NCI-H82 treated with DMSO at 0.1 percent for 48 hours (cell line): ENCODE results near the gene NR2F2.
A peak's percentile ranks its signal among the peaks of the same experiment; 100 is the strongest.

Source experiments
- DNase-seq: peaks from one replicate; lab custom pipeline; 2025; ENCODE audit not compliant: unreplicated experiment; lab: John Stamatoyannopoulos, UW

Gene NR2F2

DNA sequence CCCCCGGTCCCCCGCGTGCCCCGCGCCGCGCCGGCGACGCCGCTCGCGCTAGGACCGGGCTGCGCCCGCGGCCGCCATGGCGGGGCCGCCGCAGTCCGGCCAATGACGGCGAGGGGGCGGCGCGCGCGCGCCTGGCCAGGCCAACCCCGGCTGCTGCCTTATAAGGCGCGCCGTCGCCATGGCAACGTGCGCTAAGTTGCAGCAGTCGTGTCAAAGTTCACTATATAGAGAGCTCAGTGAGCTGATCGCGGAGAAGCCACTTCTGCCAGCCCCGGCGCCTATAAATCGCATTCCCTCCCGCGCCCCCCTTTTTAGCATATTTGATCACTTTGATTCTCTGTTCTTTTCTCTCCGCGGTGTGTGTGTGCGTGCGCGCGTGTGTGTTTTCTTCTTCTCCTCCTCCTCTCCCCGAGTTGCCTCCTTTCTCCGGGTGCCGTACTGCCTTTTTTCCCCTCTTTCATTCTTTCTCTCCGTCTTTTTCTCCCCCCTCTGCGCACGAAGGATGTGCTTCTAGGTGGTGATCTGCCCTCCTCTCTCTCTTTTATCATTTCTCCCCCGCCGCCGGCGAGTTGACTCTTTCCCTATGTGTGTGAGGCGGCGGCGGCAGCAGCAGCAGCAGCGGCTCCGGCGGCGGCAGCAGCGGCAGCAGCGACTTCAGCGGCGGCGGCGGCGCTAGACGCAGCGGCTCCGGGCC is at the start of gene NR2F2:
Gene NR2F2 (plus strand): TSS at position 251 of the 694 bp plus-strand sequence. CDS start 1,406 bp downstream, outside the sequence.
- peak; percentile 80 for DNase-seq

DNA sequence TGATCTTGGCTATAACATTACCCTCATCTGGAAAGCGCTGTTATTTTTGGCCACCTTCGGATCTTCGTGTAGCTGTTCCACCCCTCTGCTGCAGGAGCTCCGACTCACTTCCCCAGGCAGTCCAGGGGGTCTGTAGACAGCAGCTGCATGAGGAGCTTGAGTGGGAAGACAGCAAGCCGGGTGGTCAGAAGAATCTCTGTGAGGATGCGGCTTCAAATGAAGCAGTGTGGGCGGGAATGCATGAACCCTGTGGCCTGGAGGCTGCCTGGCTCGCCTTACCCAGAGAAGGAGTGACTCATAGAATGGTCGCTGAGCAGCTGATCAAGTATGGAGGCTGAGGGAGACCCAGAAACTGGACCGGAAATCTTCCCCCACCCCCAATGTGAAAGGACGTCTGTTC is 45.2 kb upstream of the NR2F2 start:
- DNase-seq: no peak

DNA sequence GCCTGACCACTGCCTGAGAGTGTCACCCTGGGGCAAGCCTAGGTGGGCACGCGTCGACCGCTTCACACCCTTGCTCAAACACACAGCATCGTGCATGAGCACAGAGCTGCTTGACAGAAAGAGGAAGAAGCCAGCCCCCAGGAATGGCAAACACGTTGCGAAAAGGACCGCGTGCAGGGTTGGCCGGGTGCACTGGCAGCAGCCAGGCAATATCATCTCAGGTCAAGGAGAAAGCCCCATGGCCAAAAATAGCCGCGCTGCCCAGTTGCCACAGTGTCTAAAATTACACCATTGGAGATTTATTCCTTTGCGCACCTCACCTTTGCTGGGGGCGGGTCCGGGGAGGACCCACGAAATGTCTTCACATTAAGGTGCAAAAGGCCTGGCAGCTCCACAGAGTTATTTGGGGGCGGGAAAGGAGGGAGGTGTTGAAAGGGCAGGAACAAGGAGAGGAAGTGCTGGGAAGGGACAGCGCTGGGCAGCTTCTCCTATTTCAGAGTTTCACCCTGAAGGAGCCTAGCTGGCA is 44.7 kb upstream of the NR2F2 start:
- no peak for DNase-seq

DNA sequence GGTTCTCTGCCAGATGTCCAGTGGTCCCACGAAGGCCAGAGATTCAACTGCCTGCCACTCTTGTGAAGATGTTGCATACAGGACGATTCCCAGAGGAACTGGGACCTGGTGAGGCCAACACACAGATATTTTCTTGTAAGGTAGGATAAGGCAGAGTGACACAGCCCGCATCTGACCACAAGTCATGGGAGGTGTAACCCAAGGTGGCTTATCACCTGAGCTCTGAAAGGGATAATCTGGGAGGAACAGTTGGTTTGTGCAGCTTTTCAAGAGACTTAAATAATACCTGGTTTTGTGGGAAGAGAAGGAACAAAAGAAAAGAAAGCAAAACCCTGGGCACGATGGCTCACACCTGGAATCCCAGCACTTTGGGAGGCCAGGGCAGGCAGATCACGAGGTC is 39.8 kb upstream of the NR2F2 start:
- DNase-seq: no peak

DNA sequence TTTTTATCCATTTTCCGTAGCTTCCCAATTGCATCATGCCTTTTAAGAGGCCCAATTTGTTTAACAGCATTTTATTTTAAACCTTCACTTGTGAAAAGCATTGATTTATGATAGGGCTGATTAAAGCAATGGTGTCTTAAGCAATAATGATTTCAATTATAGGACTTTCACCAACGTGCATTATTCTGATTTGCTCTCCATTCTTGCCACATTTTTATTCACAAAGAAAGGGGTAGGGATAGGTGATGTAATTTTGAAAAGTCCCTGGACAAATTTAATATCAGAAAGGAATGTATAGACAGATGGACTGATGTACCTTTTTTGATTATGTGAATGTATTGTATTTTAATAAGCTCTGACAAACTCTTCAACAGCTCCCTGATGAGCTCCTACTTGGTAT is 37.9 kb upstream of the NR2F2 start:
- DNase-seq: no peak

DNA sequence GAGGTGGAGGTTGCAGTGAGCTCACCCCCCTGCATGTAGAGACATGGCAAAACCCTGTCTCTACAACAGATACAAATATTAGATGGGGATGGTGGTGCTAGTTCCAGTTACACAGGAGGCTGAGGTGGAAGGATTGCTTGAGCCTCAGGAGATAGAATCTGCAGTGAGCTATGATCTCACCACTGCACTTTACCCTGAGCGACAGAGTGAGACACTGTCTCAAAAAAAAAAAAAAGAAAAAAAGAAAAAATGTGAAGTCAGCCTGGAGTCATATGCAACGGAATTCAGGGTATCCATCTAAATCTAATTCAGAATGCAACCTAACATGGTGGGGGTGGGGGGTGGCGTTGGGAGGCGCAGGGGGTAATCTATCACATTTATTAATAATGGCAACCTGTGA is 37.1 kb upstream of the NR2F2 start:
- no peak for DNase-seq

DNA sequence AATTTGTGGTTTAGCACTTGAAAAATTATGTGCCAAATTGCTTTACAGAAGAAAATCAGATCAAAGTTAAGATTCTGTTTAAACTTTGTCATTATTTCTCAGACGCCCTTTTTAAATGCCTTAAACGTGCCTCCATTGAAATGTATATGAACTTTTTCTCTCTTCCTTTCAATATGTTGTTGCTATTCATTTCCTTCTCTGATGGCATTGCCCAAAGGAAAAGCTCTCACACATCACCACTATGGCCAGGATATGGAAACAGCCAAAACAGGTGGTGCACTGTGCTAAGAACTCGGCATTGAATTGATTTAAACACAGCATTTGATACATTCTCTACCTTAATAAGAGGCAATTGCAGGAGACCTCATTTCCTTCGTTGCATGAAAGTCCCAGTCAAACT is 35.7 kb upstream of the NR2F2 start:
- no peak for DNase-seq

DNA sequence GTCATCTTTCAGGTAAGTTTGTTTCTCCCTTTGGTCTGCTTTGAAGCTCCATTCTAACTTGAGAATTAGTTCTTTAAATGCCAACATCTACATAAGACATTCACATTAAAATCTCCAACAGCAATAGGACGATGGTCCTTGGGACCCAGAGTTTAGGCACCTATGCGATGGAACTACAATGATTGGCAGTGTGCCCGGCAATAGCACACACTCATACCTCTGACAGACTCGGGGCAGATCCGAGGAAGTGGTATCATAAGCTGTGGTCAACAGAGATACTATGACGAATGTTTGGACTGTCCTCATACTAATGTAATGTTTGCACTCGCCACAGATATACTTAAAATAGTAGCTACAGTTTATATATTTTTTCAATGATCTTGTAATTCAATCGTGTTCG is 34.2 kb upstream of the NR2F2 start:
- no peak for DNase-seq

DNA sequence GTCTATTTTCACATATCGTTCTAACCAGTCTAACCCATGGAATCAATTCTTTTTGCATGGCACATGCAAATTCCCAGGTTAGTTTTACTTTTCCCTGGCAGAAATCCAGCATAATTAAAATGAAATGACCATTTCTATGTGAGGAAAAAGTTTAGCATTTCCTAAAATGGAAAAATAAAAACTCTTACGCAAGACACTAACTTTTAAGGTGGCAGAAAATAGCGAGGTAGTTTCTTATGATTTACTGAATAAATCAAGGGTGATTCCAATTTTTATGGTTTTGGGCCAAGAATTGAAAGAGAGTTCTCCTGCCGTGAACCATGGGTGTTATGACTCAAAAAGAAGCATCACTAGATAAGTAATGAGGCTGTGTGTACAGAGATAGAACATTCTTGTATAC is 32.7 kb upstream of the NR2F2 start:
- DNase-seq: no peak

DNA sequence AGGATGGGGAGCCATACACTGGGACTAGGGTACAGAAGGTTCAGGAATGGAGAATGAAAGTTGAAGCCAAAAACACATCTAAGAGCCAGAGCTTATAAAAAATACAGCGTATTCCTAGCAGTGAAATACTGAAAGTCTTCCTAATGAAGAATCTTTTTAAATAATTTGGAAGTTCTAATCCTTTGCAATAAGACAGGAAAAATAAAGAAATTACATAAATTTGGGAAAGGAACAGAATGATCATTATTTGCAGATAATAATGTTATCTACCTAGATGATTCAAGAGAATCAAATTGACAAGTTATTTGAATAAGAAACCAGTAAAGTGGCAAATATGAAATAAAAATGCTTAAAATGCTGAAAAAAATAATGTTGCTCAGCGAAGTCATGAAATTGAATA is 32.3 kb upstream of the NR2F2 start:
- no peak for DNase-seq

DNA sequence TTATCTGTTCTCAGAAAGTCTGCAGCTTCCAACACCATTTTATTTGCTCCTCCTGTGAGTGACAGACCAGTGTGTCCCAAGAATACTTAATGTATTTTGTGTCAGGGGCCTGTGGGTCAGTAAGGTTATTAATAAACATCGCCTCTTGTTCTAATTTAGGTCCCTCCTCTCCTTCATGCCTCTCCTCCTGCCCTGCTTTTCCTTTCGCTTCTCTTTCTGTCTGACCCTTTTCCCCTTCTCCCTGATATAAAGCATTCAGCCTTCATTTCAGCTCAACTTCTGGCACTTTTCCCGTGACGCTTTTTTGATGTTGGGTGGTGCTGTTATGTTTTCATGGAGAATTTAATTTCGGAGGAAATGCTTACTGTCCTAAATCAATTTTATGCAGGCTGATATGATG is 29.7 kb upstream of the NR2F2 start:
- no peak for DNase-seq

DNA sequence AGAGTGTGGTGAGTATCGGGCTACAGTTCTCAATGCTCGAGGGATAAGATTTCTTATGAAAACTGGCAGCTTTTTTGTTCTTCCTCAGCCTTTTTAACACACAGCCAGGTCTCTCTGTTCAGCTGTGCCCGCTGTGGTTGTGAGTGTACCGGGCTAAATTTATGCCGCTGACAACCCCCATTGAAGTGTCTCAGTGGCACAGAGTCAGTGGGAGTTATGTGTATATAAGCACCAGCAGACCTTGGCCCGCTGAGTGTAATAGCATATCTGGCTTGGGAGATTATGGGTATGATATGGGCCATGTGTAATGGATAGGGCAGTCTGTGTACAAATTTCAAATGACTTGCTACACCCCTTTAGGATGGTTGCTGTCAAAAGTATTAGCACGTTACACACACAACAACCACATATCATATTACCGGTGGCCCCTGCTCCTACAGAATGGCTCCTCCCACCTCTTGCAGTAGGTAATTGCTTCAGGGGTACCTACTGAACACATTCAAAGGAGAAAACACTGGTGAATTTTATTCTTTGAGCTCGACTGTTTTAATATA is 26.9 kb upstream of the NR2F2 start:
- no peak for DNase-seq

DNA sequence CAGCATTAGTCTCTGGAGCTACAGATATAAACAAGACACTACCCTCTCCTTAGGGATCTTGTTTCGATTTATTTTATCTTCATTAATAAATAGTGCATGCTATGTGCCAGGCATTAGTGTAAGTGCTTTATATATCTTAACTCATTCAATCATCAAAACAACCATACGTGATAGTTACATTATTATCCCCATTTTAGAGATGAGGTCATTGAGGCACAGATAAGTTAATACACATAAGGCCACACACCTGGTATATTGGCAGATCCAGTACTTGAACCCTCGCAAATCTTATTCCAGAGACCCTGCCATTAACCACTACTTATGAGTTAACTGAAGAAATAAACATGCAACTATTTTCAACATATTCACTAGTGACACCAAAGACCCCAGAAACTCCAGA is 25.7 kb upstream of the NR2F2 start:
- no peak for DNase-seq

DNA sequence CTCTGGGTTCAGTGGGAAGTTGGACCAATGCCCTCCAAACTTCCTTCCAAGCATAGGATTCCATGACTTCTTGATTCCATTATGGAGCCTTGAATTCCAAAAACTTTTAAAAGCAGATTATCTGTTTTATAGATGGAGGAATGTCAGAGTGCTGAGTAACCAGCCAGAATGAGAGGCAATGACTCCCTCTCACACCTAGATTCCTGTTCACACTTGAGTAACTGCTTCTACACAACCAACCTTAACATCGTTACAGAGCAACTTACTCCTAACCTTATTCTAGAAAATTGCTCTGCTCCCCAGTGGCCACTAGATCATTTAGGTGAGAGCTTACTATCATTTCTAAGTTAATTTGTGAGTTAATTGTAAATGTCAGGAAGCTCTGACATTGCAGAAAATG is 24.2 kb upstream of the NR2F2 start:
- no peak for DNase-seq

DNA sequence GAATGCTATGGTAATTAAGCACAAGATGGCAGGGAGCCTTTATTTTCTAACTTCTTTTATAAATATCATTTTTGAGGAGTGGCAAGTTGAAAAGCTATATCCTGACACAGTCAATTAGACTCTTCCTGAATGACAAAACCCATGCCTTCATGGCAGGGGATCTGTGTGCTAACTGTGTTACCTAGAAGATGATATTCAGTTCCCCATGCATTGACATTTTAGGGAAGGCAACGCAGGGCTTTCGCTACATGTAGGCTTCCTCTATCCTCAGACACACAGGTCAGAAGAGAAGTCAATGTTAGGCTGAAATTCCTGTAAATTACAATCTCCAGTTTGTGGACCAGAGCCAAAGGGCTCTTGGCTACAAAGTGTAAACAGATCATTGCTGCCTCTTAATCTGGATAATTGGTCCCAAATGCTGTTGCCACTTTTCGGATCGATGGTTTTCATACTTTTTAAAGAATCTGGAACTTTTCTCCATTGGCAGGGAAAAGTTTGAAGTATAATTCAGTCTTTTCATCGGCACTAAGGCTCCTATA is 22.6 kb upstream of the NR2F2 start:
- no peak for DNase-seq

DNA sequence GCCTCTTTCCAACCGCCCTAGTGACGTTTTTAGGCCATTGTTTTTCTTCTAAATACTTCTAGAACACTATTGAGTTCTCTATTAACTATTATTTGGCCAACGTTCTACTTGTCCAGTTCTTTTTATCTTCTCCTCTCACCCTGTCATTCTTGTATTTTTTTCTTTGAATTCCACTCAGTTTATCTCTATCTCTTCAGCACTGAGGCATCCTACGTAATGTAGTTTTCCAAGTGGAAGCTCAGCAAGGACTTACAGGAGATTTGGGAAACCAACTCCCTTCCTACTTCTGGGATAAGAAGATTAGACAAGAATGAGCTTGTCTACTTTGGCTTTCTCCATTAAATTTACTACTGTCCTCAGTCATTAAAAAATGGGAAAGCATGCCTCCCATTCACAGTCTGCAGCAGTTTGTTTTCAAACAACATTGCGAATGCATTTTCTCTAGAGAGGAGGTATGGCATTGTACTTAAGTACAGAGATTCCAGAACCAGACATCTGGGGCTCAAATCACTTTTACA is 21.3 kb upstream of the NR2F2 start:
- peak; percentile 53 for DNase-seq

DNA sequence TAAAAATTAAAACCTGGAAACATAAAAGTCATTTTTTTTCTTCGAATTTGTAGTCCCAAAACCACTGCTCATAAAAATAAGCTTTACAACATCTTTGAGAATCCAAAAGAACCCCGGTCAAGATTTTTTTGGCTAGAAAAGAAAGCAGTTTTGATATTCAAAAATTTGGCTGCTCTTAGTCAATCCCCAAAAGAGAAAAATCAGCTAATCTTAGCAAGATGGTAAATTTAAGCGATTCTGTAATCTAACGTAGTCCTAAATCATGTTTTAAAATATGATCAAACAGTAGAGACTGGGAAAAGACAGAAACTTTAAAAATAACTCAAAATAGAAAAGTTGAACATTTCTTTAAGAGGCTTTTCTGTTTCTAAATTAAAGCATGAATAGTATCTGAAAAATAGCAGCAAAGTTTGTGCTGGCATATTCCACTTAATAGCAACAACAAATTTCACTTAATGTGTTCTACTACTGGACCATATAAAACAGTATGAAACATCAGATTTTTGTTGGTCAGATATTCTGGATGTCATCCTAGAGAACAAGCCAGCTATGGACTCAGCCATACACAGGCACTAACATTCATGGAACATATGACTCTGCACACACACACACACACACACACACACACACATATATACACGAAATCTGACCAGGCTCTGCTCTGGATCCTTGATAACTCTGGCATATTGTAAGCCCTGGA is 19.1 kb upstream of the NR2F2 start:
- DNase-seq: no peak

DNA sequence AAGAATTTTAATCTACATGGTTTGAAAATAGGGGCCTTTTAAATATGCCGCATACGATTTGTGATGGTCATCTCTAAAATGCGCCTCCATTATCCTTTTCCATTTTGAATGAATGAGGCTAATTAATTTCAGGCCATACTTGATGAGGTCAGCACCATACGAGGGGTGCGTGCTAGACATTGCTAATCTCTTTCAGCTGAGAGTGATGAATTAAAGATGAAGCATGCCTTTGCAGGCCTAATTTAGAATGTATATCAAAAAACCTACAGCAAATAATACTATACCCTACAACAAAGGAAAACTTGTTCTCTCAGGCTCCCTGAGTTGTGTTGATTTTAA is 18.6 kb upstream of the NR2F2 start:
- no peak for DNase-seq

DNA sequence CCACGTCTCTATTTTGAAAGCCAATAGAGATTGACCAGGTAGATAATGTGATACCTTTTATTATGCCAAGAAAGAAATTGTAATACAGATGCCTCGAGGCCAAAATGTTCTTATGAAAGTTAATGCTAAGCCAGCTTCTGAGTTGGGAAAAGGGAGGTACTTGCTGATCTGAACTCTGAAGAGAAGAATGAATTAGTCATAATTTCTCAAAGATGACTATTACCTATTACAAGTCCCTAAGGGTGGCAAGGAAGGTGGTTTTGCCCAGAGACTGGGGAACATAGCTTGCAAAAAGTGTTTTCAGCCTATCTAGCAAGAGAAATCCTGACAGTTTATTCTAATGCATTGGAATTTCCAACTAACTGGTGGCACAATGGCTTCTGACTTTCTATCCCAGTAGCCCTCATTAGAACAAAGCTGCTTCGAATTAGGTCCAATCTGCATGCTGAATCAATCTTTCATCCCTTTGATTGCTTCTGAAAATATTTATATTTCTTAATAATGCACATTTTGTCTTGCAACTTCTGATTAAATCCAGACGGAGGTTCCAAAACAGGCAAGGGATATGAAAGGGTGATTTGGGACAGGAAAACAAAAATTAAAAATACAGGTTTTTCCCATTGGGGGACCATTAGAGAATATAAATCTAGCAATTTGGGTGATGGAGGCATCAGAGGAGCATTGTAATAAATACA is 17.7 kb upstream of the NR2F2 start:
- no peak for DNase-seq

DNA sequence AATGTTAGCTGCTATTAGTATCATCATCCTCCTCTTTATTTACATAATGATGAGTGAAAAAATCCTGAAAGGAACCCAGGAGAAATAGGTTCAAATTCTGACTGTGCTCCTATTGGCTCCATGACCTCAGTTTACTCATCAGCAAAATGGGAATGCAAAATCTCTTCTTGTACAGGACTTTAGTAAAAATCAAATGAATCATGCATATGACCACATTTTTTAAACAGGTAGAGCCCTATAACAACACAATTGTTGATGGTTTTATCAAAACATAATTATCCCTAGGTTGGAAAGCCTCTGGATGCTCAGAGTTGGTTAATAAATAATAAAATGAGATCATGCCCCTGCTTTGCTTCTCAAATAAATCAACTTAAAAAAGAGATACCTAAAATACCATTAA is 16.0 kb upstream of the NR2F2 start:
- no peak for DNase-seq

DNA sequence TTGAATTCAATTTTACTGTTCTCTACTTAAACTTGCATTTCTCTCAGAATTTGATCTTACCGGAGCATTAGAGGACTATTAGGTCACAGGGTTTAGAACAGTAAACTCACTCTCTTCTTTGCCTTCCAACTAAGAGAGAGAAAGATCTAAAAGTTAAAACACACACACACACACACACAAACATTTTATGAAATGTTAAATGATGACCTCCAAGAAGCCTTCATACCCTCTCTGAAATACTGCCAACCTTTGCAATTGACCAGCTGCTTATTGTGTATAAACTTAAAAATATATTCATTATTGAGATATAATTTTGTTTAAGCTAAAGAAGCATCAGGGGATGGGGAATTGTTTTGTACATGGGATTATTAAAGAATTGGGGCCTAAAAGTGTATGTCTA is 15.5 kb upstream of the NR2F2 start:
- no peak for DNase-seq
